Common myeloid progenitor, CD34-positive (primary cell): ENCODE measurements around the gene HOXB2.

Source experiments
- CTCF ChIA-PET: fragments of 350-600 bp; sonication (Branson Sonifier 250); formaldehyde crosslinking; loops from one replicate; lab custom pipeline; 2021; ENCODE audit warnings: antibody characterized with exemption; lab: Charles Lee
- POLR2A ChIA-PET: fragments of 350-600 bp; sonication (Branson Sonifier 250); formaldehyde crosslinking; loops from one replicate; lab custom pipeline; 2021; ENCODE audit warnings: antibody characterized with exemption; lab: Charles Lee
- DNase-seq, 3 donors: peaks; one replicate each; pipeline versions ENCODE4 v3.0.0 to v3.0.0-alpha.2; 2013
- H3K27ac ChIP-seq, 2 experiments: 1 replicate in 1 of 2; 2 replicates in 1 of 2; pipeline ENCODE4 v1.7.0; 2013; ENCODE audit warnings: inconsistent platforms in 2 of 2, low read length in 2 of 2, mild to moderate bottlenecking in 2 of 2, low read depth in 1 of 2, moderate library complexity in 1 of 2; ENCODE audit not compliant: severe bottlenecking in 2 of 2, insufficient read depth in 1 of 2, poor library complexity in 1 of 2
- H3K27me3 ChIP-seq, 5 experiments: replicated peaks in 2 of 5; 1 replicate in 3 of 5; 2 replicates in 2 of 5; pipeline versions ENCODE4 v1.6.1 to v1.7.0; 2013; ENCODE audit warnings: low read length in 4 of 5, mild to moderate bottlenecking in 2 of 5, moderate library complexity in 2 of 5, inconsistent platforms in 1 of 5; ENCODE audit not compliant: insufficient read depth in 5 of 5, control insufficient read depth in 4 of 5
- H3K36me3 ChIP-seq, 4 experiments: 1 replicate in 2 of 4; 2 replicates in 2 of 4; pipeline versions ENCODE4 v1.6.1 to v1.7.0; 2013; ENCODE audit warnings: low read length in 3 of 4, control low read depth in 1 of 4, mild to moderate bottlenecking in 1 of 4; ENCODE audit not compliant: control insufficient read depth in 4 of 4, insufficient read depth in 4 of 4
- H3K4me1 ChIP-seq, 4 experiments: 1 replicate in 3 of 4; 2 replicates in 1 of 4; pipeline versions ENCODE4 v1.6.1 to v1.7.1; 2013; ENCODE audit warnings: low read length in 3 of 4, mild to moderate bottlenecking in 3 of 4, control low read depth in 1 of 4, inconsistent platforms in 1 of 4, moderate library complexity in 1 of 4; ENCODE audit not compliant: control insufficient read depth in 4 of 4, insufficient read depth in 4 of 4; ENCODE audit errors: control extremely low read depth in 1 of 4
- H3K4me3 ChIP-seq, 7 experiments: 1 replicate in 4 of 7; 2 replicates in 3 of 7; pipeline versions ENCODE4 v1.5.1 to v1.7.0; 2013; ENCODE audit warnings: mild to moderate bottlenecking in 7 of 7, low read length in 6 of 7, moderate library complexity in 6 of 7, inconsistent platforms in 2 of 7, low read depth in 2 of 7, control low read depth in 1 of 7; ENCODE audit not compliant: insufficient read depth in 4 of 7, control insufficient read depth in 1 of 7; ENCODE audit errors: extremely low read depth in 1 of 7
- H3K9me3 ChIP-seq, 5 experiments: 1 replicate in 4 of 5; 2 replicates in 1 of 5; pipeline versions ENCODE4 v1.6.1 to v1.7.1; 2013; ENCODE audit warnings: low read length in 4 of 5, mild to moderate bottlenecking in 2 of 5, inconsistent platforms in 1 of 5, low read depth in 1 of 5, moderate library complexity in 1 of 5; ENCODE audit not compliant: control insufficient read depth in 4 of 5, insufficient read depth in 2 of 5; ENCODE audit errors: control extremely low read depth in 1 of 5
- WGBS: methylation state at CpG from one replicate; pipeline ENCODE4 v1.1.5; 2013; ENCODE audit not compliant: insufficient coverage; 5-methylcytosine and 5-hydroxymethylcytosine counted together

Gene HOXB2

GRCh38 chr17:48571024-48571818 lies 26.3 kb upstream of the HOXB2 start:
- CTCF ChIA-PET, result interaction anchor here (1.0 to 1.5 kb wide), 2 partner anchors 9 to 22 kb away, joined by 3 to 9 read pairs; no protein-coding TSS in a partner anchor
- WGBS, result 37% methylated on average over 21 of the region's 26 CpGs

GRCh38 chr17:48570325-48571023 lies 25.6 kb upstream of the HOXB2 start:
- POLR2A ChIA-PET, result interaction anchor here (0.5 to 0.7 kb wide), 2 partner anchors 10 to 224 kb away, joined by 3 read pairs; no protein-coding TSS in a partner anchor
- Histone ChIP-seq H3K4me3 (peak overlapping the region in 3 of 7 experiments; percentile 19 to 47 (median 28)), H3K27me3 (no peaks in the 10 kb centered on the region), H3K36me3 (peaks cover 0 to 41% (median 20%) of the 10 kb centered on the region in 4 experiments), H3K9me3 (no peaks in the 10 kb centered on the region), H3K27ac (no peak overlapping the region), H3K4me1 (peaks cover 0 to 100% (median 60%) of the 10 kb centered on the region in 4 experiments)
- WGBS, result 32% methylated on average over 9 of the region's 19 CpGs
- CTCF ChIA-PET, result interaction anchor here (0.9 to 1.5 kb wide), 3 partner anchors 9 to 24 kb away, joined by 3 to 9 read pairs (median 3); no protein-coding TSS in a partner anchor
- DNase-seq, result no peak

More at GRCh38 chr17:48571024-48571818, 26.3 kb upstream of the HOXB2 start:
- POLR2A ChIA-PET, result no interaction called here
- H3K9me3 ChIP-seq, result no peaks in the 10 kb centered on the region
- H3K4me1 ChIP-seq, result peaks cover 0 to 100% (median 64%) of the 10 kb centered on the region in 4 experiments
- no peak overlapping the region for H3K27ac ChIP-seq
- DNase-seq, result no peak
- H3K27me3 ChIP-seq, result no peaks in the 10 kb centered on the region
- peaks cover 0 to 40% (median 17%) of the 10 kb centered on the region in 4 experiments for H3K36me3 ChIP-seq
- peak overlapping the region in 3 of 7 experiments; percentile 19 to 47 (median 28) for H3K4me3 ChIP-seq

- CTCF ChIA-PET, result interaction anchor here (0.9 to 1.6 kb wide), 4 partner anchors 8 to 23 kb away, joined by 3 to 9 read pairs (median 4); no protein-coding TSS in a partner anchor
- H3K27me3 ChIP-seq, result no peaks in the 10 kb centered on the region
Observed at GRCh38 chr17:48569674-48570324, 24.9 kb upstream of the HOXB2 start.

GRCh38 chr17:48569240-48569582 lies 24.3 kb upstream of the HOXB2 start:
- H3K36me3 ChIP-seq, result peaks cover 0 to 52% (median 18%) of the 10 kb centered on the region in 4 experiments
- no peak for DNase-seq
- H3K27me3 ChIP-seq, result no peaks in the 10 kb centered on the region
- no peaks in the 10 kb centered on the region for H3K9me3 ChIP-seq
- WGBS, result no CpG with 5 or more reads among the region's 3 CpGs
- peak overlapping the region in 4 of 7 experiments; percentile 12 to 65 (median 42) for H3K4me3 ChIP-seq
- H3K27ac ChIP-seq, result no peak overlapping the region
- peaks cover 0 to 99% (median 63%) of the 10 kb centered on the region in 4 experiments for H3K4me1 ChIP-seq
- CTCF ChIA-PET, result interaction anchor here (1.6 kb wide), 1 partner anchor 24 kb away, joined by 6 read pairs; no protein-coding TSS in a partner anchor
- POLR2A ChIA-PET, result no interaction called here

More at GRCh38 chr17:48569674-48570324, 24.9 kb upstream of the HOXB2 start:
- Histone ChIP-seq H3K4me3 (peak overlapping the region in 1 of 7 experiments; percentile 1), H3K27ac (no peak overlapping the region), H3K4me1 (peaks cover 0 to 100% (median 63%) of the 10 kb centered on the region in 4 experiments), H3K36me3 (peaks cover 0 to 47% (median 19%) of the 10 kb centered on the region in 4 experiments), H3K9me3 (no peaks in the 10 kb centered on the region)
- WGBS, result 61% methylated on average over 2 of the region's 6 CpGs
- POLR2A ChIA-PET, result interaction anchor here (0.5 to 0.7 kb wide), 2 partner anchors 11 to 223 kb away, joined by 3 read pairs; no protein-coding TSS in a partner anchor
- no peak for DNase-seq

GRCh38 chr17:48568499-48569239 lies 23.8 kb upstream of the HOXB2 start:
- H3K4me3 ChIP-seq, result peak overlapping the region in 5 of 7 experiments; percentile 17 to 65 (median 55)
- H3K36me3 ChIP-seq, result peaks cover 0 to 52% (median 18%) of the 10 kb centered on the region in 4 experiments
- H3K4me1 ChIP-seq, result peaks cover 0 to 98% (median 64%) of the 10 kb centered on the region in 4 experiments
- no peaks in the 10 kb centered on the region for H3K9me3 ChIP-seq
- DNase-seq, result peak in 1 of 3 donors; percentile 63
- 9% methylated on average over 8 of the region's 33 CpGs for WGBS
- CTCF ChIA-PET, result interaction anchor here (0.6 to 2.2 kb wide), 6 partner anchors 9 to 68 kb away, joined by 3 to 7 read pairs (median 5); partner anchors contain the start of gene HOXB4
- POLR2A ChIA-PET, result no interaction called here
- no peak overlapping the region for H3K27ac ChIP-seq
- no peaks in the 10 kb centered on the region for H3K27me3 ChIP-seq
